Activated T-cell treated with anti-CD3 and anti-CD28 coated beads for 4 hours (primary cell): ENCODE measurements around the gene FBXO21.
"Not testable (repeated sequence)": the region's sequence is repeated elsewhere in the genome, so short reads cannot be mapped to it uniquely, and the experiment has no call there.

Source experiments
- DNase-seq: peaks from one replicate; pipeline ENCODE4 v3.0.0-alpha.2; 2020

The FBXO21 gene

GRCh38 chr12:117199956-117200744, 9.9 kb upstream of the FBXO21 start:
- DNase-seq, result not testable (repeated sequence)

DNA sequence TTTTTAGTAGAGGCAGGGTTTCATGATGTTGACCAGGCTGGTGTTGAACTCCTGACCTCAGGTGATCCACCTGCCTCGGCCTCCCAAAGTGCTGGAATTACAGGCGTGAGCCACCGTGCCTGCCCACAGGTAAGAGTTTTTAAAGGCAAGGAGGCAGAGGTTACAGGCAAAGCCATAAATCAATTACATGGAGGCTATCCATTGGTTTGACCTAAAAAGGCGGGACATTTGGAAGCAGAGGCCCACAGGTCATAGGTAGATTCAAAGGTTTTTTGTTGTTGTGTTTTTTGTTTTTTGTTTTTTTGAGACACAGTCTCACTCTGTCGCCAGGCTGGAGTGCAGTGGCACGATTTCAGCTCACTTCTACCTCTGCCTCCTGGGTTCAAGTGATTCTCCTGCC, 6.1 kb upstream of the FBXO21 start:
- DNase-seq, result not testable (repeated sequence)

DNA sequence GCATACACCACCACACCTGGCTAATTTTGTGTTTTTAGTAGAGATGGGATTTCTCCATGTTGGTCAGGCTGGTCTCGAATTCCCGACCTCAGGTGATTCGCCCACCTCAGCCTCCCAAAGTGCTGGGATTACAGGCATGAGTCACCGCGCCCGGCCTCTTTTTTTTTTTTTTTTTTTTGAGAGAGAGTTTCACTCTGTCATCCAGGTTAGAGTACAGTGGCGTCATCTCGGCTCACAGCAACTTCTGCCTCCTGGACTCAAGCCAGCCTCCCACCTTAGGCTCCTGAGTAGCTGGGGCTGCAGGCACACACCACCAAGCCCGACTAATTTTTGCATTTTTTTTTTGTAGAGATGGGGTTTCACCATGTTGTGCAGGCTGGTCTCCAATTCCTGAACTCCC, 4.8 kb upstream of the FBXO21 start:
- not testable (repeated sequence) for DNase-seq

GRCh38 chr12:117193903-117194302, 3.6 kb upstream of the FBXO21 start:
- DNase-seq, result no peak

- not testable (repeated sequence) for DNase-seq
Measured at GRCh38 chr12:117192581-117192980, 2.3 kb upstream of the FBXO21 start.

GRCh38 chr12:117192057-117192456, 1.8 kb upstream of the FBXO21 start:
- DNase-seq, result no peak

GRCh38 chr12:117189725-117190209, 503 bp downstream of the FBXO21 start:
- DNase-seq, result peak; percentile 19

- DNase-seq, result no peak
Measured at GRCh38 chr12:117188961-117189724, 1.1 kb downstream of the FBXO21 start.

GRCh38 chr12:117188121-117188665, 2.1 kb downstream of the FBXO21 start:
- no peak for DNase-seq

GRCh38 chr12:117187421-117187820, 2.8 kb downstream of the FBXO21 start:
- DNase-seq, result no peak

DNA sequence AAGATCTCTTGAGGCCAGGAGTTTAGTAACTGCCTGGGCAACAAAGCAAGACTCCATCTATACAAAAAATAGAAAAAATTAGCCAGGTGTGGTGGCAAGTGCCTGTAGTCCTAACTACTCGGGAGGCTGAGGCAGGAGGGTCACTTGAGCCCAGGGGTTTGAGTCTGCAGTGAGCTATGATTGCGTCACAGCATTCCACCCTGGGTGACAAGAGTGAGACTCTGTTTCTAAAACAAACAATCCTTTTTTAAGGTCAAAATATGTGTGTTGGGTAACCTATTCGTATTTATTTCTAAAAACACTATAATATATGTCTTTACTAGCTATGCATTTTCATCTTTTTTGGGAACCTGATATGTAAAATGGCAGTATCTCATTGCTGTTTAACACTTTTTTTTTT, 7.4 kb downstream of the FBXO21 start:
- no peak for DNase-seq

- not testable (repeated sequence) for DNase-seq
Measured at GRCh38 chr12:117181468-117181843, 8.8 kb downstream of the FBXO21 start.

GRCh38 chr12:117180758-117181467, 9.4 kb downstream of the FBXO21 start:
- DNase-seq, result no peak

GRCh38 chr12:117178745-117179144, 11.5 kb downstream of the FBXO21 start:
- no peak for DNase-seq

DNA sequence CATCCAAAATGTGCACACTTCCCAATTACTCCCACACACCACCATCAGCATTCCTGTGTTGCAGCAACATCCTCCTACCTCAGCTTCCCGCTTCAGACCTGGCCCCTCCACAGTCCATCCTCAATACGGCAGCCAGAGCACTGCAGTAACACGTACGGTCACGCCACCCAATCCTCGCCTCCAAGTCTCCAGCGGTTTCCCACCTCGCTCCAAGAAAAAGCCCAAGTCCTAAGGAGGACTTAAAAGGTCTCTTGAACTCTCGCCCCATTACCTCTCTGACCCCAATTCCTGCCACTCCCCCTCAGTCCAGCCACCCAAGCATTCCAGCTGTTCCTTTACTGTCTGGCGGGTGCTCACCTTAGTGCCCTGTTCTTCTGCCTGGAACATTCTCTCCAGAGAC, 12.0 kb downstream of the FBXO21 start:
- DNase-seq, result no peak

GRCh38 chr12:117172168-117172567, 18.1 kb downstream of the FBXO21 start:
- no peak for DNase-seq

DNA sequence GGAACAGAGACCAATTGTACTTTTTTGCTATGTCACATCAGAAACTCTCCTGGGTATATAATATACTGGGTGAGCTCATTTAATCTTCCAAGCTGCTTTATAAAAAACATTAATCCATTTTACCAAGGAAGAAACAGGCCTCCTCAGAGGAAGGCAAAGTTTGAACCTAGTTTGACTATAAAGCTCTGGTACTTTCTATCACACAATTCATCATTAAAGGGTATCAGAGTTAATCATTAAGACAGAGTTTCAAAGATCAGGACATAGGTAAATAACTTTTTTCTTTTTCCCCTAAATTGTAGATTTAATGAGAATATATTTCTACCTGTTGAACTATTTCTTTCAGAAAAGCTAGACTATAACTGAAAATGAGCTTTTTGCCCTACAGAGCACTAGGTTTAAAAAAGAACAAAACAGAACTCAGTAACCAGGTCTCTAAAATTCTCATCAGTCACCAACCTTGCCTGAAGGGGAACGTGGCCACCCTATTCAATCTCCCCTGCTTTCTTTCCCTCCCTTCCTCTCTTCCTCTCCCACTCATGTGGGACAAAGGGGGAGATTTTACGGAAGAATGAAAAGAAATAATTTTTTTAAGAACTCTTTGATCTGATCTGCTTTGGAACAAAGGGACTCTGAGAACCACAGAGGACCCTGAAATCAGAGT, 18.6 kb downstream of the FBXO21 start:
- DNase-seq, result no peak

GRCh38 chr12:117169548-117169947, 20.7 kb downstream of the FBXO21 start:
- DNase-seq, result no peak

DNA sequence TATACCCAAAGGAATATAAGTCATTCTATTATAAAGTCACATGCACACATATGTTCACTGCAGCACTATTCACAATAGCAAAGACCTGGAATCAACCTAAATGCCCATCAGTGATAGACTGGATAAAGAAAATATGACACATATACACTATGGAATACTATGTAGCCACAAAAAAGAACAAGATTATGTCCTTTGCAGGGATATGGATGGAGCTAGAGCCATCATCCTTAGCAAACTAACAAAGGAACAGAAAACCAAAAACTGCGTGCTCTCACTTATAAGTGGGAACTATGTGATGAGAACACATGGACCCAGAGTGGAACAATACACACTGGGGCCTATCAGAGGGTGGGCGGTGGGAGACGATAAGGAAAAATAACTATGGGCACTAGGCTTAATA, 21.3 kb downstream of the FBXO21 start:
- no peak for DNase-seq

DNA sequence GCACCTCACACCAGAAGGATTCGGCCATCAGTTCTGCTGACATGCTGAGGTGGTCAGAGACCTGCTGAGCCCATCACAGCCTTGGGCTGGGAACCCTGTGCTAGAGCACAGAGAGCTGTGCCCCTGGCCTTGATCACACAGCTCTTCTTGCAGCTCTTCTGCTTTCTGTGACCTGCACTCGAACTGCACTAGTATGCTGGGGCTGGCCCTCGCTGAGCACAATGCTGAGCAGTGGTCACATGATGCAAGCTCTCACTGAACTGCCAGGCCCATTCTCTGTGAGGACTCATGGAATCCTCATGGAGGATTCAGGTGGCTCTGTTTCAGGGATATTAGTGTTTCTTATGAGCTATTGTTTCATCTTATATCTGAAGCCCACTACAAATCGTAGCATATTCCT, 22.5 kb downstream of the FBXO21 start:
- DNase-seq, result no peak

DNA sequence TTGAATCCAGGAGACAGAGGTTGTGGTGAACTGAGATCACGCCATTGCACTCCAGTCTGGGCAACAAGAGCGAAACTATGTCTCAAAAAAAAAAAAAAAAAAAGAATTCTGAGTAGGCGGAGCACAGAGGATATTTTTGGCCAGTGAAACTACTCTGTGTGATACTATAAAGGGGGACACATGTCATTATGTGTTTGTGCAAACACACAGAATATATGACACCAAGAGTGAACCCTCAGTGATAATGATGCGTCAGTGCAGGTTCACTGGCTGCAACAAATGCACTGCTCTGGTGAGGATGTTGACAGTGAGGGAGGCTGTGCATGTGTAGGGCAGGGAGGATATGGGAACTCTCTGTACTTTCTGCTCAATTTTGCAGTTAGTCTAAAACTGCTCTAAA, 24.2 kb downstream of the FBXO21 start:
- DNase-seq, result no peak

GRCh38 chr12:117165342-117165741, 24.9 kb downstream of the FBXO21 start:
- no peak for DNase-seq

DNA sequence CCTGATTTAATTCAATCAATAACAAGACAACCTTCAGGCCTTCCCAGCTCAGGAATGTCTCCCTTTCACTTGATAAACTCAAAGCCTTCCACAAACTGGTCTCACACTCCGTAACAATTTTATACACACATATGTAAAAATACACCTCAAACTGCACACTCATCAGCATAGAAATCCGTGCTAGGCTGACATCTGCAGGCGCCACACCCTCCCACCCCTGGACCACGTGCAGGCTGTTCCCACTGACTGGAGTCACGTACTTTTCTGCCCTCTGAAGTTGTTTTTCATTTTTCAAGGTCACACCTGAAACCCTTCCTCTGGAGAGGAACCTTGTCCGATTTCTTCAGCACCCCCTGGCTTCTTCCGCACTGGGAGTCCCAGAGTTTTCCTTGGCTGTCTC, 27.6 kb downstream of the FBXO21 start:
- no peak for DNase-seq
